Thymus (tissue), 11 donors: ENCODE measurements around the gene DLGAP3. TPM values are rescaled to one million over a fixed set of nuclear protein-coding genes. Genes with fewer than 3 reads are reported as not detected.
"Not testable (repeated sequence)": the region's sequence is repeated elsewhere in the genome, so short reads cannot be mapped to it uniquely, and the experiment has no call there.

Experiments used
- DNase-seq, 9 donors: peaks; one replicate each; pipeline ENCODE4 v3.0.0-alpha.2; 2013; ENCODE audit warnings: low spot score in 9 of 9, low read depth in 6 of 9, missing footprints in 1 of 9
- H3K27ac ChIP-seq, 2 donors: one replicate each; pipeline ENCODE4 v1.5.1; 2013; ENCODE audit warnings: control low read depth in 1 of 2, low read depth in 1 of 2, low read length in 1 of 2, mild to moderate bottlenecking in 1 of 2, moderate library complexity in 1 of 2
- H3K27me3 ChIP-seq, 2 donors: one replicate each; pipeline ENCODE4 v1.5.1; 2013; ENCODE audit warnings: low read length in 1 of 2; ENCODE audit not compliant: control insufficient read depth in 2 of 2, insufficient read depth in 1 of 2
- H3K36me3 ChIP-seq, 2 donors: one replicate each; pipeline ENCODE4 v1.5.1; 2013; ENCODE audit warnings: low read length in 1 of 2, mild to moderate bottlenecking in 1 of 2, moderate library complexity in 1 of 2; ENCODE audit not compliant: control insufficient read depth in 2 of 2, insufficient read depth in 2 of 2
- H3K4me1 ChIP-seq, 2 donors: one replicate each; pipeline ENCODE4 v1.5.1; 2013; ENCODE audit warnings: low read length in 2 of 2; ENCODE audit not compliant: control insufficient read depth in 2 of 2, insufficient read depth in 2 of 2
- H3K4me3 ChIP-seq, 2 donors: one replicate each; pipeline ENCODE4 v1.5.1; 2013; ENCODE audit warnings: low read length in 2 of 2, control low read depth in 1 of 2, mild to moderate bottlenecking in 1 of 2
- H3K9me3 ChIP-seq, 2 donors: one replicate each; pipeline ENCODE4 v1.5.1; 2013; ENCODE audit warnings: low read length in 1 of 2, mild to moderate bottlenecking in 1 of 2; ENCODE audit not compliant: control insufficient read depth in 2 of 2, insufficient read depth in 1 of 2
- WGBS: extraction: QIAGEN DNeasy Blood & Tissue Kit; methylation state at CpG from one replicate; pipeline ENCODE4 v1.1.7; 2013; 5-methylcytosine and 5-hydroxymethylcytosine counted together
- polyA plus RNA-seq: library from polyadenylated mRNA; stranded (reverse); fragments of 200-250 nt; gene quantifications from one replicate; pipeline ENCODE4 v1.2.3, GENCODE V29; 2013
- total RNA-seq: library from RNA; stranded (reverse); fragments of 120-200 nt; gene quantifications from one replicate; pipeline ENCODE4 v1.2.4, GENCODE V29; 2013
- donor health status: healthy.

Gene DLGAP3
- total and polyA plus RNA-seq, 2 donors, result 0.23 to 0.24 TPM

- no peaks in the 10 kb centered on the region for H3K4me1 ChIP-seq
- H3K4me3 ChIP-seq, result no peak overlapping the region
- WGBS, result 96% methylated on average over 6 of the region's 6 CpGs
- H3K36me3 ChIP-seq, result no peaks in the 10 kb centered on the region
- no peak for DNase-seq
- H3K27me3 ChIP-seq, result peaks cover 0 to 3% of the 10 kb centered on the region in 2 donors
- no peak overlapping the region for H3K27ac ChIP-seq
- H3K9me3 ChIP-seq, result no peaks in the 10 kb centered on the region
These were observed 16.8 kb upstream of the DLGAP3 start for GRCh38 chr1:34946211-34946610.

- H3K36me3 ChIP-seq, H3K4me1 ChIP-seq, H3K9me3 ChIP-seq, DNase-seq, H3K27me3 ChIP-seq, H3K4me3 ChIP-seq, H3K27ac ChIP-seq: not testable (repeated sequence)
- WGBS, result 88% methylated on average over 2 of the region's 2 CpGs
These were observed 12.3 kb upstream of the DLGAP3 start for GRCh38 chr1:34941798-34942197.

DNA sequence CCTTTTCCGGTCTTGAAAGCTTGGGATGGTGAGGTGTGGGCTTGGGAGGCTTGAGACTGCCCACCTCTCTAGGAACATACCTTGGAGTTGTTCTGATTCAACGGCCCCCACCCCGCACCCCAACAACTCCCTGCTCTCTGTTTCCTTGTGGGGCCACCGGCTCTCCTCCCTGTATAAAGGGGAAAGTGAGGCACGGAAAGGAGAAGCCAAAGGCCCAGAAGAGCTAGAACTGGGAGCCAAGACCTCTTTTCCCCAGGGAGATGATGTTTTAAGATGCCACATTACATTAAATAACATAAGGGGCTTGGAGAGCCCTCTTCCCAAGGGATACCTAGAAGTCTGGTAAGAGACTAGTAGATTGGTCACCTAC lies 1.2 kb upstream of the DLGAP3 start:
- no peak overlapping the region for H3K4me3 ChIP-seq
- WGBS, result 22% methylated on average over 5 of the region's 5 CpGs
- H3K9me3 ChIP-seq, result no peaks in the 10 kb centered on the region
- no peak for DNase-seq
- peaks cover 47 to 77% of the 10 kb centered on the region in 2 donors for H3K27me3 ChIP-seq
- H3K4me1 ChIP-seq, result peaks cover 4 to 11% of the 10 kb centered on the region in 2 donors
- H3K27ac ChIP-seq, result no peak overlapping the region
- no peaks in the 10 kb centered on the region for H3K36me3 ChIP-seq

GRCh38 chr1:34929853-34930701 lies 627 bp upstream of the DLGAP3 start:
- WGBS, result 5% methylated on average over 61 of the region's 61 CpGs
- Histone ChIP-seq H3K9me3 (no peaks in the 10 kb centered on the region), H3K27me3 (peaks cover 49 to 80% of the 10 kb centered on the region in 2 donors), H3K27ac (no peak overlapping the region), H3K4me3 (peak overlapping the region in 1 of 2 donors; percentile 53), H3K36me3 (no peaks in the 10 kb centered on the region), H3K4me1 (peaks cover 4 to 11% of the 10 kb centered on the region in 2 donors)
- DNase-seq, result no peak

DNA sequence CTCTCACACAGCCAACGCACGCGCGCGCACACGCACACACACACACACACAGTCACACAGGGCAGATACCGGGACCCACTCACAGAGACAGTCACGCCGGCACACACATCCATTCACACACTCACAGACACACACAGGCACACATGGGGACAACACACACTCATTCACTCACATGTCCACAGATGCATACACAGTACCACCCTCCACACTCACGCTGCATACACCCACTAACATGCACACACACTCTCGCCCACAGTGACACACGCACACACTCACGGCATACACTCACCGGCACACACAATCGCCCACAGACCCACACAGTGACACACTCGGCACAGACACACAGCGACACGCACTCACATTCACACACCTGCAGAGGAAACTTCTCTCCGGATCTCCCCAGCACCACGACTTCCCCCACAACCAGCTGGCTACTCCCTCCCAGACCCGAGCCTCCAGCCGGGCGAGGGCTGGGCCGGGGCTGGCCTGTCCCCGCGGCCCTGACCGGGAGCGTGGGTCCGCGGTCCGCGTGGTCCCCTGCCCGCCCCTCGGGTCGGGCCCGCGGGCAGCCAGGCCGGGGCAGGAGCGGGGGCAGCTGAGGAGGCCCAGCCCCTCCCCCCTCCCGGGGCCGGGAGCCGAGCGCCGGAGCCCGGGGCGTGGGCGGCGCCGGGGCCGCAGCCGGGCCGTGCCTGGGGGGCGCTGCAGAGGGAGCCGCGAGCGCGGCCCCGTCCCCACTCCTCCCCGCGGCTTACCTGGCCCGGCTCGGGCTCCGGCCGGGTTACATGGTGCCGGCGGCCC lies 552 bp downstream of the DLGAP3 start:
- WGBS, result 7% methylated on average over 66 of the region's 66 CpGs
- Histone ChIP-seq H3K4me3 (peak overlapping the region in 1 of 2 donors; percentile 53), H3K27ac (no peak overlapping the region), H3K27me3 (peaks cover 52 to 86% of the 10 kb centered on the region in 2 donors), H3K36me3 (no peaks in the 10 kb centered on the region), H3K4me1 (peaks cover 4 to 11% of the 10 kb centered on the region in 2 donors), H3K9me3 (no peaks in the 10 kb centered on the region)
- peak in 1 of 9 donors; percentile 5 for DNase-seq

DNA sequence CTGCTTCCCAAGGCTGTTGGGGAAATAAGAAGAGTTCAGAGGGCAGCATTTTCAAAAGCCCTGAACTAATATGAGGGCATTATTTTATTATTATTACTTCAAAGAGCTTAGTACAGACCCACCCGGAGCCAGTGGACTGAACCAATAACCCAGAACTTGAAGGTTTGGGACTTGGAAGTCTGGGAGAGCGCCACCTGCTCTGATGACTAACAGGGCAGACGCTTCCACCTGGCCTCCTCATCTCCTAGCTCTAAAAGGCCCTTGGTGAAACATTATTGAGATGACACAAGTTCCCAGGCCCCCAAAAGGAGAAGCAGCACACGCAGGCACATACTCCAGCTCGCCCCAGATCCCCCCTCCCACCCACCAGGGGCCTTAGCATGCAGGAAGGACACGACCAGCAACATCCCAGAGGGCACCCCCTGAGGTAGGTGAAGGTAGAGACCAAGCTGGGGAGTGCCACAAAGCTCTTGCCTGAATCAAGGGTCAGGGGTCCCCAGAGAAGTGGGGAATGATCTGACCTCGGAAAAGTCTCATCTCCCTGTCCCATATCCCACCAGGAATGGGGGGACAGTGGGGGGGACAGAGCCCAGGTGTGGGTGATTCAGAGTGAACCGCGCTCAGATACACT lies 1.3 kb downstream of the DLGAP3 start:
- Histone ChIP-seq H3K27ac (no peak overlapping the region), H3K36me3 (no peaks in the 10 kb centered on the region), H3K4me1 (peaks cover 4 to 11% of the 10 kb centered on the region in 2 donors), H3K27me3 (peaks cover 56 to 87% of the 10 kb centered on the region in 2 donors), H3K4me3 (no peak overlapping the region), H3K9me3 (no peaks in the 10 kb centered on the region)
- 28% methylated on average over 9 of the region's 9 CpGs for WGBS
- no peak for DNase-seq

GRCh38 chr1:34927316-34927715 lies 2.1 kb downstream of the DLGAP3 start:
- Histone ChIP-seq H3K9me3 (no peaks in the 10 kb centered on the region), H3K4me1 (peaks cover 4 to 11% of the 10 kb centered on the region in 2 donors), H3K27ac (no peak overlapping the region), H3K36me3 (no peaks in the 10 kb centered on the region), H3K4me3 (no peak overlapping the region), H3K27me3 (peaks cover 57 to 82% of the 10 kb centered on the region in 2 donors)
- no peak for DNase-seq
- WGBS, result 69% methylated on average over 8 of the region's 8 CpGs

DNA sequence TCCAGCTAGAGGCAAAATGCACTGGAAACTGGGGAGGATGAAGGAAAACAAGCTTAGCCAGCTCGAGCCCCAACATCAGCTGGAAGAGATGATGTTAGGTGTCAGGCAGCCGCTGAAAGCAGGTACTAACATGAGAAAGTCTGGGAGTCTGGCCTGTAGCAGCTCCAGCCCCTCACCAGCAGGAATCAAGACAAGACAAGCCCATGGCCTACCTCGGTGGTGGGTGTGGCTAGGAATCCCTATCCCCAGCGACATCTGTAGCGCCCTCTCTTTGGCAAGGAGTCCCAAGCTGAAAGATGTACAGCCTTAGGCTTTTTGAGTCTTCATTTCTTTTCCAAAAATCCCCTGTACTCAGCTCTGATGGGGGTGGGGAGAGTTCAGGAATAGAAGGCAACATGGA lies 2.6 kb downstream of the DLGAP3 start:
- H3K4me1 ChIP-seq, result peaks cover 4 to 11% of the 10 kb centered on the region in 2 donors
- no peaks in the 10 kb centered on the region for H3K9me3 ChIP-seq
- peaks cover 56 to 78% of the 10 kb centered on the region in 2 donors for H3K27me3 ChIP-seq
- H3K36me3 ChIP-seq, result no peaks in the 10 kb centered on the region
- 29% methylated on average over 5 of the region's 5 CpGs for WGBS
- no peak for DNase-seq
- no peak overlapping the region for H3K27ac ChIP-seq
- H3K4me3 ChIP-seq, result no peak overlapping the region

- no peak overlapping the region for H3K27ac ChIP-seq
- H3K36me3 ChIP-seq, result no peaks in the 10 kb centered on the region
- peaks cover 4 to 11% of the 10 kb centered on the region in 2 donors for H3K4me1 ChIP-seq
- H3K4me3 ChIP-seq, result no peak overlapping the region
- H3K27me3 ChIP-seq, result peaks cover 55 to 74% of the 10 kb centered on the region in 2 donors
- DNase-seq, result no peak
- WGBS, result 81% methylated on average over 6 of the region's 6 CpGs
- no peaks in the 10 kb centered on the region for H3K9me3 ChIP-seq
These were observed 3.3 kb downstream of the DLGAP3 start for GRCh38 chr1:34926156-34926555.
